ENCODE measurements around the gene MAP3K1.

Gene MAP3K1

GRCh38 chr5:56803894-56804293 is 11.5 kb upstream of the MAP3K1 start:
- no peak overlapping the region for H3K4me3 ChIP-seq (ENCODE audit: low read depth, low read length)
- no peak for TF ChIP-seq CTCF (IDR thresholded peaks at IDR 0.05; ENCODE audit: low read depth, low read length, missing control alignments)
- no peak for DNase-seq (ENCODE audit: low read depth)

- TF ChIP-seq CTCF (IDR thresholded peaks at IDR 0.05; ENCODE audit: low read depth, low read length, missing control alignments) = no peak
- no peak for DNase-seq (ENCODE audit: low read depth)
- H3K4me3 ChIP-seq (ENCODE audit: low read depth, low read length) = no peak overlapping the region
Observed at GRCh38 chr5:56807679-56808078, 7.7 kb upstream of the MAP3K1 start.

- DNase-seq (ENCODE audit: low read depth) = no peak
- no peak for TF ChIP-seq CTCF (IDR thresholded peaks at IDR 0.05; ENCODE audit: low read depth, low read length, missing control alignments)
- H3K4me3 ChIP-seq (ENCODE audit: low read depth, low read length) = no peak overlapping the region
Observed at GRCh38 chr5:56808211-56808610, 7.1 kb upstream of the MAP3K1 start.

- no peak overlapping the region for H3K4me3 ChIP-seq (ENCODE audit: low read depth, low read length)
- TF ChIP-seq CTCF (IDR thresholded peaks at IDR 0.05; ENCODE audit: low read depth, low read length, missing control alignments) = no peak
- DNase-seq (ENCODE audit: low read depth) = no peak
Observed at GRCh38 chr5:56810826-56811225, 4.5 kb upstream of the MAP3K1 start.

GRCh38 chr5:56812110-56812509 is 3.2 kb upstream of the MAP3K1 start:
- TF ChIP-seq CTCF (IDR thresholded peaks at IDR 0.05; ENCODE audit: low read depth, low read length, missing control alignments) = no peak
- H3K4me3 ChIP-seq (ENCODE audit: low read depth, low read length) = no peak overlapping the region
- DNase-seq (ENCODE audit: low read depth) = no peak

- TF ChIP-seq CTCF (IDR thresholded peaks at IDR 0.05; ENCODE audit: low read depth, low read length, missing control alignments) = no peak
- DNase-seq (ENCODE audit: low read depth) = no peak
- H3K4me3 ChIP-seq (ENCODE audit: low read depth, low read length) = no peak overlapping the region
Observed at GRCh38 chr5:56813302-56813701, 2.0 kb upstream of the MAP3K1 start.

- TF ChIP-seq CTCF (IDR thresholded peaks at IDR 0.05; ENCODE audit: low read depth, low read length, missing control alignments) = peak; percentile 17
- DNase-seq (ENCODE audit: low read depth) = no peak
- peak overlapping the region; percentile 92 for H3K4me3 ChIP-seq (ENCODE audit: low read depth, low read length)
Observed at GRCh38 chr5:56814361-56814962, 887 bp upstream of the MAP3K1 start.

All from GM12864 (cell line).